Lung (tissue), 12 donors: ENCODE measurements around the gene SNAP23. TPM values are rescaled to one million over a fixed set of nuclear protein-coding genes. Genes with fewer than 3 reads are reported as not detected.
A peak's percentile ranks its signal among the peaks of the same experiment; 100 is the strongest.

Experiments used
- ATAC-seq: fragments of 200-7000 bp; cut with Tn5 transposase; one replicate; pipeline ENCODE4 v1.9.1; 2020; ENCODE audit warnings: moderate number of reproducible peaks; ENCODE audit not compliant: insufficient read depth, low FRiP score
- DNase-seq, 3 donors: peaks; one replicate each; pipeline ENCODE4 v3.0.0-alpha.2; 2013 to 2017
- H3K27ac ChIP-seq, 2 donors: one replicate each; pipeline ENCODE4 v1.5.1; 2013; ENCODE audit warnings: mild to moderate bottlenecking in 2 of 2, moderate library complexity in 2 of 2, control low read depth in 1 of 2, inconsistent platforms in 1 of 2, low read depth in 1 of 2, low read length in 1 of 2
- H3K27me3 ChIP-seq, 3 donors: one replicate each; pipeline ENCODE4 v1.5.1; 2013; ENCODE audit warnings: low read length in 2 of 3; ENCODE audit not compliant: control insufficient read depth in 3 of 3, insufficient read depth in 3 of 3
- H3K36me3 ChIP-seq, 4 donors: one replicate each; pipeline ENCODE4 v1.5.1; 2013; ENCODE audit warnings: low read length in 4 of 4, mild to moderate bottlenecking in 1 of 4, moderate library complexity in 1 of 4; ENCODE audit not compliant: control insufficient read depth in 4 of 4, insufficient read depth in 4 of 4
- H3K4me1 ChIP-seq, 5 donors: one replicate each; pipeline ENCODE4 v1.5.1; 2013; ENCODE audit warnings: low read length in 5 of 5, mild to moderate bottlenecking in 2 of 5, moderate library complexity in 1 of 5; ENCODE audit not compliant: control insufficient read depth in 5 of 5, insufficient read depth in 5 of 5
- H3K4me3 ChIP-seq: one replicate; pipeline ENCODE4 v1.5.1; 2013; ENCODE audit warnings: mild to moderate bottlenecking, control low read depth, moderate library complexity
- H3K9ac ChIP-seq, 2 donors: one replicate each; pipeline ENCODE4 v1.5.1; 2013; ENCODE audit warnings: low read length in 2 of 2, control low read depth in 1 of 2; ENCODE audit not compliant: insufficient read depth in 1 of 2
- H3K9me3 ChIP-seq, 4 donors: one replicate each; pipeline ENCODE4 v1.5.1; 2013; ENCODE audit warnings: low read length in 3 of 4, mild to moderate bottlenecking in 1 of 4, moderate library complexity in 1 of 4; ENCODE audit not compliant: control insufficient read depth in 4 of 4, insufficient read depth in 3 of 4
- CTCF ChIP-seq: IDR thresholded peaks from 2 replicates; pipeline ENCODE4 v1.5.1; 2012; ENCODE audit warnings: mild to moderate bottlenecking; ENCODE audit errors: control extremely low read depth, extremely low read depth
- WGBS, 2 donors: extraction: QIAGEN DNeasy Blood & Tissue Kit; methylation state at CpG; one replicate each; pipeline ENCODE4 v1.1.7; 2013; 5-methylcytosine and 5-hydroxymethylcytosine counted together
- polyA plus RNA-seq, 2 donors: library from polyadenylated mRNA; stranded (reverse); fragments of 200-250 nt; gene quantifications; one replicate each; pipeline ENCODE4 v1.2.1, GENCODE V29; 2013
- total RNA-seq, 2 donors: library from RNA; depleted of rRNA in 1 of 2; stranded (reverse); fragments of >200 nt in 1 of 2; gene quantifications; one replicate each; pipeline ENCODE4 v1.2.1, GENCODE V29; 2014 to 2021
- donor health status: control.
- donor health status: control.
- donor health status: Bipolar disorder and iron deficiency.
- donor health status: healthy.
- donor health status: DM: yes; HTN: yes; CAD: no.

SNAP23 gene
- total and polyA plus RNA-seq, 4 donors, result 58.2 to 96.0 (median 62.9) TPM

- Histone ChIP-seq H3K27me3 (no peaks in the 10 kb centered on the region), H3K9me3 (no peaks in the 10 kb centered on the region), H3K36me3 (peaks cover 9 to 18% (median 15%) of the 10 kb centered on the region in 4 donors), H3K4me3 (no peak overlapping the region), H3K9ac (no peak overlapping the region), H3K4me1 (peaks cover 4 to 14% (median 5%) of the 10 kb centered on the region in 5 donors), H3K27ac (no peak overlapping the region)
- WGBS, 2 donors, result 62 to 77% methylated on average over 4 of the region's 4 CpGs
- DNase-seq, result no peak
- no peak for ATAC-seq
- no peak for TF ChIP-seq CTCF
Observed at GRCh38 chr15:42544853-42545629, 49.6 kb downstream of the SNAP23 start.

- Histone ChIP-seq H3K9ac (peak overlapping the region; percentile 93 to 97), H3K4me3 (peak overlapping the region; percentile 63), H3K9me3 (no peaks in the 10 kb centered on the region), H3K27me3 (no peaks in the 10 kb centered on the region), H3K36me3 (peaks cover 7 to 14% (median 13%) of the 10 kb centered on the region in 4 donors), H3K27ac (peak overlapping the region; percentile 89 to 92), H3K4me1 (peaks cover 4 to 15% (median 5%) of the 10 kb centered on the region in 5 donors)
- no peak for TF ChIP-seq CTCF
- WGBS, 2 donors, result 5 to 6% methylated on average over 9 of the region's 9 CpGs
- ATAC-seq (peak; percentile 6), DNase-seq (peak in 1 of 3 donors; percentile 54)
Observed at GRCh38 chr15:42547918-42548248, 52.4 kb downstream of the SNAP23 start.

- peak; percentile 91 to 93 (median 91) for DNase-seq
- peak; percentile 91 for ATAC-seq
- no peak for TF ChIP-seq CTCF
- Histone ChIP-seq H3K27ac (peak within 1 kb of the TSS; percentile 89 to 92), H3K4me3 (peak within 1 kb of the TSS; percentile 63), H3K36me3 (peaks cover 7 to 13% (median 11%) of the 10 kb centered on the region in 4 donors), H3K9ac (peak within 1 kb of the TSS; percentile 93 to 97), H3K4me1 (peaks cover 4 to 15% (median 5%) of the 10 kb centered on the region in 5 donors), H3K9me3 (no peaks in the 10 kb centered on the region), H3K27me3 (no peaks in the 10 kb centered on the region)
- WGBS, 2 donors, result 0 to 1% methylated on average over 71 of the region's 71 CpGs
Observed at GRCh38 chr15:42548249-42549031, 53.0 kb downstream of the SNAP23 start, which contains the start of the genes HAUS2 and LRRC57. Gene HAUS2 (plus strand): TSS chr15:42548838. CDS start chr15:42548873, 35 bp downstream. Gene LRRC57 (minus strand): TSS chr15:42548793. CDS start chr15:42548434, 359 bp downstream.
